ENCODE results near the gene IGF2R.

The IGF2R gene

DNA sequence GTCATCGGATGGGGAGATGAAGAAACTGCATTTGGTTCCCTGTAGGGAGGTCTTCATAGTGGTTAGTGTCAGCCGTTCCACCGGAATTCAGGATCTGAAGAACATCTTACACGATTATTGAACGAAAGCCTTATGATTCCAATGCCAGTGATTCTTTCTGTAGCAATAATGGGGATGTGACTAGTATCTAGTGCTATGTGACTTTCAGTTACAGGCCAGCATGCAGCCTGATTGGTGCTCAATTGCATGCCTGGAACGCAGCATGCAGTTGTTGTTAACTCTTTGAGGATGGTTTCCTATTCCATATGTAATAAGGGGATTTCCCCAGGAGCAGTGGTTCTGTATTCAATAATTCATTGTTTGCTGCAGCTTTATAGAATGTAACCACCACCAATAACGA lies 81.1 kb downstream of the IGF2R start:
- DNase-seq, result no peak

DNA sequence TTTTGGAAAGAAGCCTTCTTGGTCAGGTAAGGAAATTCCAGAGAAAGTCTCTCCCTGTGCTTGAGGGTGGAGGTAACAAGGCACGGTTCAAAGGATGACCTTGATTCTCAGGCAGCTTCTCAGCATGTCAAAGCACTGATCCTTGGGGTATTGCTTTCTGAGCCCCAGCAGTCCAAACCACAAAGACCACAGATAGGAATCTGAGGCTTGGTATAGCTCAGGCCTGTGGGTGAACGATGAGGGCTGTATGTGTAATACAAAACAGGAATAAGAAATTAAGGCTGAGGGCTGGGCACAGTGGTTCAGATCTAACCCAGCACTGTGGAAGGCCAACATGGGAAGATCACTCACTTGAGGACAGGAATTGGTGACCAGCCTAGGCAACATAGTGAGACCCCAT lies 82.5 kb downstream of the IGF2R start:
- no peak for DNase-seq

DNA sequence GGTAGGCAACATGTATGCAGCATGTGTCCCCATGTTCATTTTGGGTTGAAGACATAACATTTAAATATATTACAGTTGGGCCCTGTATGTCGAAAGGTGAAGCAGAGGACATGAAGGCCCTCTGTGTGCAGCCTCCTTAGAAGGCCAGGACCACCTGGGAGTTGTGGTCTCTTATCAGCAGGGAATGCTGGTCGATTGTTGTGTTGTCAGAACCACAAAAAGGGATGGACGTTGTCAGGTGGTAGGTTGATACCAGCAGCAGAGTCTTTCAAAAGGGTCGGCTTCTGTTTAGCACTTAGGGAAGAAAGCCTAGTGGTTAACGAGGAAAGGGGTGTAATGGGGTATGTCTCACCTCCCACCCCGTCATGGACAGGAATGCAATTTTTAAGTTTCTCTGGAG lies 85.4 kb downstream of the IGF2R start:
- DNase-seq, result no peak

- DNase-seq, result no peak
Observed at GRCh38 chr6:160054913-160055312, 86.0 kb downstream of the IGF2R start.

- no peak for DNase-seq
Observed at GRCh38 chr6:160055378-160055777, 86.5 kb downstream of the IGF2R start.

- DNase-seq, result no peak
Observed at GRCh38 chr6:160055813-160056212, 86.9 kb downstream of the IGF2R start.

GRCh38 chr6:160057080-160057479 lies 88.2 kb downstream of the IGF2R start:
- DNase-seq, result no peak

DNA sequence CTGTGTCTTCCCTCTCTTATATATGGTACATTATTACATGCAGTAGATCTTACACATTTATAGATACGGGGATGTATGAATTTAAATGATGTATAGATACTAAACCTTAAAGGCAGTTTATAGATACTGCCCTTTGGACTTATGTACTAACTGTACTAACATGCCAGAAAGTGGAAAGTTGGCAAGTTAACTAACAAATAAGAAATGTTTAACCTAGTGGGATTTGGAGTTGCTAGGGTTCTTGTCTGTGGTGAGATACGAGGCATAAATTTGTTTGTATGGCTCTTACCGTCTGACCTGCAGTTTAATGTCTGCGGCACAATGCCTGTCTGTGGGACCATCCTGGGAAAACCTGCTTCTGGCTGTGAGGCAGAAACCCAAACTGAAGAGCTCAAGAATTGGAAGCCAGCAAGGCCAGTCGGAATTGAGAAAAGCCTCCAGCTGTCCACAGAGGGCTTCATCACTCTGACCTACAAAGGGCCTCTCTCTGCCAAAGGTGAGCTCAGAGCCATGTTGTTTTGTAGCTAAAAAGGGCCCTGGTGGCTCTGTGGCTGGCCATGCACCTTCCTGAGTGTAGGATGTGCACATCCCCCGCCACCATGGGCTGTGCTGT lies 89.8 kb downstream of the IGF2R start:
- no peak for DNase-seq

DNA sequence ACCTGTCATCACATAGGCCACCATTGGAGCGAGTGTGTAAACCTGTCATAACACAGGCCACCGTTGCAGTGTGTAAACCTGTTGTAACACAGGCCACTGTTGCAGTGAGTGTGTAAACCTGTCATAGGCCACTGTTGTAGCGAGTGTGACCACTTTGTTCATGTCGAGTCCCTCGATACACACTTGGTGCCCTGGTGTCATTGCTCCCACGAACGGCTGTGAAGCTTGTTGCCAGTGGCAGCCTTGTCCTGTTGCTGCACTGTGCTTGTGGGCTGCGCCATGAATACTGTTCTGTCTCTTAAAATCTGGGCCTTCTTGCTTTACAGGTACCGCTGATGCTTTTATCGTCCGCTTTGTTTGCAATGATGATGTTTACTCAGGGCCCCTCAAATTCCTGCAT lies 91.3 kb downstream of the IGF2R start:
- DNase-seq, result no peak

DNA sequence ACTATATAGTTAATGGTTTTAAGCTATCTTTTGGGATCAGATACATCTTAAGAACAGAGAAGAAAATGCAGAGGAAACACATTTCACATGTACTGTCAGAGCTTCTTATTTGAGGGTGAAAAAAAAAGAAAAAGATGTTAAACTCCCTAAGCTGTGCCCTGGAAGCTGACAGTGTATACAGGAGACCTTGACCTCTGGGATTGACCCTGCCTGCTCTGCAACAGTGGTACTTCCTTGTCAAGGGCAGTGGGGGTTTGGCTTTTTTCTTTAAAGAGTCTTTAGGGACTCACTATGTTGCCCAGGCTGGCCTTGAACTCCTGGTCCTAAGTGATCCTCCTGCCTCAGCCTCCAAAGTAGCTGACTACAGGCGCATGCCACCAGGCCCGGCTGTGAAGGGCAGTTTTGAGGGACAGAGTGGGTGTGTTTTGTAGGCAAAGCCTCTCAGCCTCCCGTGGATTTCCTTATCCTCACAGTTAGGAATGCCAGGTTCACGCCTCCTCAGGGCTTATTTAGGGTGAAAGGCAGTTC lies 92.1 kb downstream of the IGF2R start:
- no peak for DNase-seq

GRCh38 chr6:160063771-160064413 lies 95.0 kb downstream of the IGF2R start:
- no peak for DNase-seq

DNA sequence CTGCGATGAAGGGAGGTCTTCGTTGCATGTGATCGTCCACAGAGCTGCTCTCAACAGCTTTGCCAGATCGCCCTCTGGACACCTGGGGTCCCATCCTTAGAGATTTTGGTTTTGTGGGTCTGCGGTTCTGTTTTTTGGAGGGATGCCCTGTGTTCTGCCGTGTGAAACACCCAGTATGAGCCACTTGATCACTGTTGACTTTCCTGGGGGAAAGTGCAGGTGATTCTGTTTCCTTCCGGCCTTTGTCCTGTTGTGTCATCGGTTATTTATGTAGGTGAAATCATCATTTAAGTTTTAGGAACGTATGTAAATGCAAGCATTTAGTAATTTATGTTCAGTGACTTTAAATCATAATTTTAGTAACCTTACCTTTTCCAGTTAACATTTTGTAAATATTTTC lies 96.3 kb downstream of the IGF2R start:
- no peak for DNase-seq

- no peak for DNase-seq
Observed at GRCh38 chr6:160067564-160067963, 98.7 kb downstream of the IGF2R start.

DNA sequence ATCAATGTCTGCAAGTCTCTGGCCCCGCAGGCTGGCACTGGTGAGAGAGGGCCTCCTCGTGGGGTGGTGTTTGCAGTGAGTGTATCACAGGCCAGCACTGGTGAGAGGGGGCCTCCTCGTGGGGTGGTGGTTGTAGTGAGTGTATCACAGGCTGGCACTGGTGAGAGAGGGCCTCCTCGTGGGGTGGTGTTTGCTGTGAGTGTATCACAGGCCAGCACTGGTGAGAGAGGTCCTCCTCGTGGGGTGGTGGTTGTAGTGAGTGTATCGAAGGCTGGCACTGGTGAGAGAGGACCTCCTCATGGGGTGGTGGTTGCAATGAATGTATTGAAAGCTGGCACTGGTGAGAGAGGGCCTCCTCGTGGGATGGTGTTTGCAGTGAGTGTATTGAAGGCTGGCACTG lies 99.5 kb downstream of the IGF2R start:
- DNase-seq, result no peak

DNA sequence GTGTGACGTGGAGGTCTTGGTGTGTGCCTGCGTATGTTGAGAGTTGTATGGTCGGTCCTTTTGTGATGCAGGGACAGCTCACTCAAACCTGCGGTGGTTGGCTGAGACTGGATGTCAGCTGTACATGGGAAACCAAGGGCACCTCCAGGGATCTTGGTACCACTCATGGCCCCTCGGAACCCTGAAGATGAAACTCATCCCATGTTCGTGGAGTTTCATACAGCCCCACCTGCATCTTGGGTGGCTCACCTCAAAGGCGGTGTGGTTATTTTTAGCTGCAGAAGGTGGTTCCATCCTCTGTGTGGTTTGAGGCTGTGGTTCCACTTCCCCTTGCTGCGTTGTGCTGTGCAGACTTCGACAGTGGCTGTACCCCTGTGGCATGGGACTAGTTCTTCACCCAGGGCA lies 100.2 kb downstream of the IGF2R start:
- DNase-seq, result no peak

DNA sequence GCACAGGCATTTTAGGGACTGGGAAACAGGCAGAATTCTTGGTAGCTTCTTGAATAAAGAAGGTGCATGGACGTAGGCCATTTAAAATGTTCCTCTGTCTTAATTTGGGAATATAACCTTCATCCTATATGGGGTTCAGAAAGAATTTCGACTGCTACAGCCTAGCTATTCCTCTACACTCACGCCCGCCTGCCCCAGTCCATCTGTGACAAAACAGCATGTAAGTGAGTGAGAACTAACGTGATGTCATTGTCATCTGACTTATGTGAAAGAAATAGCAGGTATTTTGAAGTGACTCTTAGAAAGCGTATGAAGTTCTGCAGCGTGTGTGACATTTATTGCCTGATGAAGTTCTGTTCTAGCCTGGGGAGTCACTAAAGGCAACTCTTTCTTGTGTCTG lies 100.6 kb downstream of the IGF2R start:
- no peak for DNase-seq

GRCh38 chr6:160070427-160070826 lies 101.5 kb downstream of the IGF2R start:
- no peak for DNase-seq

DNA sequence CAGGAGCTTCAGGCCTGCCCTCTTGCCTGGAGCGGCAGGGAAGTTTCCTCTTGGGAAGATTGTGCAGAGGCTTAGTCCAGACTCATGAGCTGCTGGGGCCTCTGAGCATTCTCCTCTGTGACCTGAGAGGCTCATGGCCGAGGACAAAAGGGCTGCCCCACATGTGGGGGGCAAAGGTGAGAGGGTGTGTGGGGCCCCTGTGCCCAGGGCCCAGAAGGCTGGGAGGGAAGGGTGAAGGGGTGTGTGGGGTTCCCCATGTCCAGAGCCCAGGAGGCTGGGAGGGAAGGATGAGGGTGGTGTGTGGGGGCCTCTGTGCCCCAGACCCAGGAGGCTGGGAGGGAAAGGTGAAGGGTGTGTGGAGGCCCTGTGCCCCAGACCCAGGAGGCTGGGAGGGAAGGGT lies 101.9 kb downstream of the IGF2R start:
- DNase-seq, result no peak

DNA sequence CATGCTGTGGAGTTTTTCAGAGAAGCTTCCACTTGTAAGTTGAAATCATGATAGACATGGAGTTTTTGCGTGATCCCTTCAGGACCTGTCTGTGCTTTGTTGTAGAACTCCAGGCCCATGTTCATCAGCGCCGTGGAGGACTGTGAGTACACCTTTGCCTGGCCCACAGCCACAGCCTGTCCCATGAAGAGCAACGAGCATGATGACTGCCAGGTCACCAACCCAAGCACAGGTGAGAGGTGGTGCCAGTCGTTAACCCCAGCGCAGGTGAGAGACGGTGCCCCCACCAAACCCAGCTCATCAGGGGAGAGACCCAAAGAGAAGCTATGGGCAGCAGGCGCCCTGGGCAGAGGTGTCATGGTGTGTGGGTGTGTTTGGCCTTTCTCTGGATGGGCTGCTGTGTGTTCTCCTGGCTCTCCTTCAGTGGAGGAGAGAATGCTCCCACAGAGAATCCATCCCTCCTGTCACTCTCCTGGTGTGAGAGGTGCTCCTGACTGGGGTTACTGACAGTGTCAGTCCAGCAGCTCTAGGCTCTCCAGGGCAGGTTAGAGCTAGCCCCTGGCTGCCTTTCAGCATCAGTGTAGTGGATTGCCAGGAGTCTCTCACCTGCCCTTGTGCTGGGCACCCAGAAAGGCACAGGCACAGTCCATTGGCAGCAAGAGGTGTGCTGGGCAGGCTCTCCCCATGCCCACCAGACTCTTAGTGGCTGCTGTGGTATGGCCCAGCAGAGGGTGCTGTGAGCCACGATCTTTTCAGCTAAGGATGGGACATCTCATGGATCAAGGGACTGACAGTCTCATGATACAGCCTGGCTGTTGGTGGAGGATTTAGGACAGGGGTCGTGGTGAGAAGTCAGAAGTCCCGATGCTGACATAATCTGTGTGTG lies 103.2 kb downstream of the IGF2R start:
- no peak for DNase-seq

GRCh38 chr6:160073272-160073671 lies 104.4 kb downstream of the IGF2R start:
- no peak for DNase-seq

DNA sequence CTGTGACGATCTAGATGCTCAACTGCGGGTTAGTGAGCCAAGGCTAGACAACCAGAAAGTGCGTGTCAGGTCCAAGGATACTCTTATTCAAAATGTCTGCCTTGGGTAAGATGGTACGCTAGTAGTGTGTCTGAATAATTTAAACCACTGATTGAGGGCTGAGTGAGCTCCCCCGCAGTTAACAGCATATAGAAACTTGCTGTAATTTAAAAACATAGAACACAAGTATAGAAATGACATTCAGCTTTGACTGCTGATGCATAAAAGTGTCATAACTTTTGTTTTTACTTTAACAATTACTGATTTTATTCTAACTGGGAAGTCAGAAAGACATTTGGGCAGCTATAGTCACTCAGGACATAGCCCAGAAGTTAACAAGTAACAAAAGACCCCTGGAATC lies 107.1 kb downstream of the IGF2R start:
- no peak for DNase-seq

- DNase-seq, result no peak
Observed at GRCh38 chr6:160077024-160077423, 108.1 kb downstream of the IGF2R start.

DNA sequence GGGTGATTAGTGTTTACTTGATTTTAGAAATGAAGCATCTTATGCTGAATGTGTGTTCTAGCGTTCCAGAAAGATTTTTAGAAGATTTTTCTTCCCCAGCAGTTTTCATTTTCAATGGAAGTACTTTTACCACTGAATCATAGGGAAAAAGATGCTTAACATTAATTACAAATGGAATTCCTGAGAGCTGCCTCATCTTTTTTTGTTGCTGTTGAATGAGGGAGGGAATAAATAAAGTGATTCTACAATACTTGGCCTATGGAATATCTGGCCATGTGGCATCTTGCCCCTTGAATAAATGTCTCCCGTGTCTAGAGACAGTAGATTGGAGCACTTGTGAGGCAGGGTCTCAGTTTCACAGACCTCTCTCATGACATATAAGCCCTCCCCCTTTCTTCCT lies 108.6 kb downstream of the IGF2R start:
- peak; percentile 56 for DNase-seq

Measured in fibroblast of skin of right biceps (primary cell).